Measurements from ENCODE around the gene WDR73. TPM values are rescaled to one million over a fixed set of nuclear protein-coding genes. Genes with fewer than 3 reads are reported as not detected.
"Not testable (repeated sequence)": the region's sequence is repeated elsewhere in the genome, so short reads cannot be mapped to it uniquely, and the experiment has no call there.

The WDR73 gene
- total RNA-seq, 1 donor from 2014 or later = 53.2 TPM

DNA sequence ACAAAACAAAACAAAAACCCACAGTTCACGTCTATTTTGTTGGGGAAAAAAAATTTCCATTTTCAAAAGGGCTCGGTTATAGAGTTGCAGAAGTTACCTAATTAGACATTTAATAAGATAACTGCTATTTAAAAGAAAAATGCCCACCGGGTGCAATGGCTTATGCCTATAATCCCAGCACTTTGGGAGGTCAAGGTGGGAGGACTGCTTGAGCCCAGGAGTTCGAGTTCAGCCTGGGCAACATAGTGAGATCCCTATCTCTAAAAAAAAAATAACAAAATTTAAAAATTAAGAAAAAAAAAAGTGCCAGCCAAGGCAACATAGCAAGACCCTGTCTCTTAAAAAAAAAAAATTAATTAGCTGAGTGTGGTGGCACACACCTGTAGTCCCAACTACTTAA, 42.7 kb upstream of the WDR73 start:
- no peak for TF ChIP-seq CTCF (conservative IDR thresholded peaks at IDR 0.05)
- H3K27ac Mint-ChIP-seq (ENCODE audit: unreplicated experiment) = no peak overlapping the region
- DNase-seq (ENCODE audit: low read depth, low spot score) = no peak
- no peak overlapping the region for H3K4me3 Mint-ChIP-seq
- H3K4me1 Mint-ChIP-seq = peaks cover 4% of the 10 kb centered on the region
- no peaks in the 10 kb centered on the region for H3K27me3 Mint-ChIP-seq (ENCODE audit: low read depth)
- H3K36me3 Mint-ChIP-seq (ENCODE audit: low read depth) = no peaks in the 10 kb centered on the region
- no peaks in the 10 kb centered on the region for H3K9me3 Mint-ChIP-seq

DNA sequence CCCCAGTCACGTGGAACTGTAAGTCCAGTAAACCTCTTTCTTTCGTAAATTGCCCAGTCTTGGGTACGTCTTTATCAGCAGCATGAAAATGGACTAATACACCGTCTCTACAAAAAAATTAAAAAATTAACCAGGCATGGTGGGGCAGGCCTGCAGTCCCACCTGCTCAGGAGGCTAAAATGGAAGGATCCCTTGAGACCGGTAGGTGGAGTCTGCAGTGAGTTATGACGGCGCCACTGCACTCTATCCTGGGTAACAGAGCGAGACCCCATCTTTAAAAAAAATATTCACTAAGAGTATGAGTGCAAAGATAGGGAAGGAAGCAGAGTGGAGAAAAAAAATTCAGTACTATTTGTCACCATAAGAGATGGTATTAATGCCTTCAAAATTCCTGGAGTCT, 36.3 kb upstream of the WDR73 start:
- Mint-ChIP-seq H3K9me3 (no peaks in the 10 kb centered on the region), H3K27me3 (ENCODE audit: low read depth) (no peaks in the 10 kb centered on the region), H3K36me3 (ENCODE audit: low read depth) (peaks cover 19% of the 10 kb centered on the region), H3K4me3 (no peak overlapping the region), H3K4me1 (no peaks in the 10 kb centered on the region), H3K27ac (ENCODE audit: unreplicated experiment) (no peak overlapping the region)
- DNase-seq (ENCODE audit: low read depth, low spot score) = no peak
- no peak for TF ChIP-seq CTCF (conservative IDR thresholded peaks at IDR 0.05)

DNA sequence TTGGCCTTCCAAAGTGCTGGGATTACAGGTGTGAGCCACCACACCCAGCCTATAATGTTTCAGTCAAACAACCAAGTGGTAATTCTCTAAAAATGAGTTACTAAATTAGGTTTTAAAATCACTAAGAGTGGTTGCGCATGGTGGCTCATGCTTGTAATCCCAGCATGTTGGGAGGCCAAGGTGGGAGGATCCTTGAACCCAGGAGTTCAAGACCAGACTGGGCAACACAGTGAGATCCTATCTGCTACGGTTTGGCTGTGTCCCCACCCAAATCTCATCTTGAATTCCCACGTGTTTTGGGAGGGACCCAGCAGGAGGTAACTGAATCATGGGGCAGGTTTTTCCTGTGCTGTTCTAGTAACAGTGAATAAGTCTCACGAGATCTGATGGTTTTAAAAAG, 35.8 kb upstream of the WDR73 start:
- Mint-ChIP-seq H3K27ac (ENCODE audit: unreplicated experiment) (no peak overlapping the region), H3K9me3 (no peaks in the 10 kb centered on the region), H3K27me3 (ENCODE audit: low read depth) (no peaks in the 10 kb centered on the region), H3K4me1 (no peaks in the 10 kb centered on the region), H3K36me3 (ENCODE audit: low read depth) (peaks cover 19% of the 10 kb centered on the region), H3K4me3 (no peak overlapping the region)
- no peak for TF ChIP-seq CTCF (conservative IDR thresholded peaks at IDR 0.05)
- DNase-seq (ENCODE audit: low read depth, low spot score) = no peak

GRCh38 chr15:84686446-84686845, 32.4 kb upstream of the WDR73 start:
- Mint-ChIP-seq H3K36me3 (ENCODE audit: low read depth) (peaks cover 26% of the 10 kb centered on the region), H3K27ac (ENCODE audit: unreplicated experiment) (peak overlapping the region; percentile 89)
- DNase-seq (ENCODE audit: low read depth, low spot score); H3K4me3 Mint-ChIP-seq; H3K4me1 Mint-ChIP-seq; H3K27me3 Mint-ChIP-seq (ENCODE audit: low read depth); H3K9me3 Mint-ChIP-seq: not testable (repeated sequence)

GRCh38 chr15:84685304-84685703, 31.2 kb upstream of the WDR73 start:
- DNase-seq (ENCODE audit: low read depth, low spot score) = no peak
- no peaks in the 10 kb centered on the region for H3K9me3 Mint-ChIP-seq
- H3K4me3 Mint-ChIP-seq = no peak overlapping the region
- H3K27me3 Mint-ChIP-seq (ENCODE audit: low read depth) = no peaks in the 10 kb centered on the region
- TF ChIP-seq CTCF (conservative IDR thresholded peaks at IDR 0.05) = no peak
- H3K27ac Mint-ChIP-seq (ENCODE audit: unreplicated experiment) = no peak overlapping the region
- no peaks in the 10 kb centered on the region for H3K4me1 Mint-ChIP-seq
- H3K36me3 Mint-ChIP-seq (ENCODE audit: low read depth) = peaks cover 21% of the 10 kb centered on the region

DNA sequence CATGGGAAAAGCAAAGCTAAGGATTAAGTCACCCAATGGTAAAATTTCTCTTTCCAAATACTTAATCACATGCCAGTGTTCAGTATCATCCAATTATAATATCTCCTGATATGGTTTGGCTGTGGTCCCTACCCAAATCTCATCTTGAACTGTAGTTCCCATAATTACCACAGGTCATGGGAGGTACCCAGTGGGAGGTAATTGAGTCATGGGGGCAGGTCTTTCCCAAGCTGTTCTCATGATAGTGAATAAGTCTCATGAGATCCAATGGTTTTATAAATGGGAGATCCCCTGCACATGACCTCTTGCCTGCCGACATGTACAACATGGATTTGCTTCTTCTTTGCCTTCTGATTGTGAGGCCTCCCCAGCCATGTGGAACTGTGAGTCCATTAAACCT, 30.0 kb upstream of the WDR73 start:
- Mint-ChIP-seq H3K4me3 (no peak overlapping the region), H3K27me3 (ENCODE audit: low read depth) (no peaks in the 10 kb centered on the region), H3K9me3 (no peaks in the 10 kb centered on the region), H3K27ac (ENCODE audit: unreplicated experiment) (no peak overlapping the region), H3K4me1 (no peaks in the 10 kb centered on the region), H3K36me3 (ENCODE audit: low read depth) (peaks cover 16% of the 10 kb centered on the region)
- no peak for DNase-seq (ENCODE audit: low read depth, low spot score)
- TF ChIP-seq CTCF (conservative IDR thresholded peaks at IDR 0.05) = no peak
